NT2/D1 (cell line): ENCODE results near the gene GSTM5.
"Not testable (repeated sequence)": the region's sequence is repeated elsewhere in the genome, so short reads cannot be mapped to it uniquely, and the experiment has no call there.

ENCODE experiments used
- DNase-seq: peaks from one replicate; pipeline ENCODE4 v3.0.0-alpha.2; 2011; ENCODE audit warnings: low read depth, low spot score
- H3K27me3 ChIP-seq: 2 replicates; pipeline ENCODE4 v1.6.0; 2011; ENCODE audit warnings: mild to moderate bottlenecking; ENCODE audit not compliant: insufficient read length, insufficient read depth
- H3K36me3 ChIP-seq: 2 replicates; pipeline ENCODE4 v1.6.1; 2011; ENCODE audit warnings: mild to moderate bottlenecking, low read length, mixed read lengths; ENCODE audit not compliant: insufficient read depth, insufficient read length
- H3K4me1 ChIP-seq: 2 replicates; pipeline ENCODE4 v1.5.1; 2011; ENCODE audit not compliant: insufficient read depth, insufficient read length
- H3K4me3 ChIP-seq: 2 replicates; pipeline ENCODE4 v1.5.1; 2011; ENCODE audit warnings: low read depth; ENCODE audit not compliant: insufficient read length
- H3K9ac ChIP-seq: 2 replicates; pipeline ENCODE4 v1.6.0; 2011; ENCODE audit warnings: low read depth; ENCODE audit not compliant: insufficient read length
- H3K9me3 ChIP-seq: 2 replicates; pipeline ENCODE4 v1.5.1; 2011; ENCODE audit warnings: mild to moderate bottlenecking, low read length; ENCODE audit not compliant: insufficient read depth
- SUZ12 ChIP-seq: IDR thresholded peaks from 2 replicates; pipeline ENCODE4 v1.6.1; 2011; ENCODE audit not compliant: insufficient read length, insufficient read depth; ENCODE audit errors: extremely low read depth
- YY1 ChIP-seq: IDR thresholded peaks from 2 replicates; pipeline ENCODE4 v1.6.1; 2011; ENCODE audit not compliant: insufficient read length, insufficient read depth
- ZNF274 ChIP-seq: IDR thresholded peaks from 2 replicates; pipeline ENCODE4 v1.6.1; 2011; ENCODE audit warnings: mild to moderate bottlenecking, low read depth, low read length

GSTM5 gene

GRCh38 chr1:109711593-109712320, at the start of gene GSTM5:
Gene GSTM5, plus strand, starts transcription at chr1:109712251. Its CDS starts 62 bp downstream, at chr1:109712313.
- not testable (repeated sequence) for H3K9ac ChIP-seq, H3K4me1 ChIP-seq, H3K4me3 ChIP-seq, DNase-seq, H3K27me3 ChIP-seq, H3K36me3 ChIP-seq
- peaks cover 24% of the 10 kb centered on the region; the same call in 1 of the 2 replicates for H3K9me3 ChIP-seq

GRCh38 chr1:109664671-109665070, 47.4 kb upstream of the GSTM5 start:
- Histone ChIP-seq H3K4me1 (peaks cover 4% of the 10 kb centered on the region), H3K27me3 (no peaks in the 10 kb centered on the region), H3K4me3 (no peak overlapping the region), H3K9ac (no peak overlapping the region), H3K9me3 (peaks cover 2% of the 10 kb centered on the region; the same call in 1 of the 2 replicates), H3K36me3 (no peaks in the 10 kb centered on the region)
- no peak for DNase-seq
- no peak for TF ChIP-seq SUZ12
- no peak for TF ChIP-seq ZNF274
- no peak for TF ChIP-seq YY1

DNA sequence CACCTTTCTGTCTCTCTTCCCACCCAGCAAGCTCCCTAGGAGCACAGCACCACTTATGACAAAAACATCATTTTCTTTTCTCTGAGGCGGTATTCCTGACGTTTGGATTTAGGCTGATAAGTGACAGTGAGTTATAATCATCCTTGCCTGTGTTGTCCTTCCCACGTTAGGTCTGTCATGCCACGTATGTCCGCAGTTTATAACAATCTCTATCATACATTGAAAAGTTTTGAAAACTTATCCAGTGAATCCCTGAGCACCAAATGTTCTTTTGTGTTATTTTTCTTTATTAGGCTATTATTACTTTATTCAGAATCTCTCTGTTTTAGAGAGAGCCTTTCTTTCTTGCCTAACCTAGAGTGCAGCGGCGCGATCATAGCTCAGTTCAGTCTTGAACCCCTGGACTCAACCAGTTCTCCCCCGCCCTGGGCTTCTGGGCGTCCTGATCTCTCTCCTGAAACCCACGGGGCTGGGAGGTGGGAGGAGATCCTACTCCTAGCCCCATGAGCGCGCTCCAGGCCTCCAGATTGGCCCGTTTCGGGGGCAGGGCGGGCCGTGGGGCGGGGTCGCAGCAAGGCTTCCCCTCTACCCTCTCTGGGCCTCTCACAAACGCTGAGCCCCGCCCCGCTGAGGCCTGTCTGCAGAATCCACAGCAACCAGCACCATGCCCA, 44.5 kb upstream of the GSTM5 start, which contains the start of gene GSTM2:
Gene GSTM2 (plus strand): TSS at position 606 of the 671 bp plus-strand sequence. CDS start 59 bp downstream, at position 665.
- peak; percentile 76 for DNase-seq
- H3K4me3 ChIP-seq, result peak within 1 kb of the TSS; percentile 51
- H3K36me3 ChIP-seq, result no peaks in the 10 kb centered on the region
- H3K9ac ChIP-seq, result peak within 1 kb of the TSS; percentile 47
- TF ChIP-seq SUZ12 (no peak), YY1 (no peak), ZNF274 (no peak)
- H3K9me3 ChIP-seq, result peaks cover 3% of the 10 kb centered on the region; the same call in 1 of the 2 replicates
- peaks cover 4% of the 10 kb centered on the region for H3K4me1 ChIP-seq
- H3K27me3 ChIP-seq, result no peaks in the 10 kb centered on the region

- no peak for TF ChIP-seq SUZ12
- TF ChIP-seq ZNF274, result no peak
- no peak for TF ChIP-seq YY1
- Histone ChIP-seq H3K9ac (peak overlapping the region; percentile 47), H3K9me3 (peaks cover 3% of the 10 kb centered on the region; the same call in 1 of the 2 replicates), H3K36me3 (no peaks in the 10 kb centered on the region), H3K27me3 (no peaks in the 10 kb centered on the region), H3K4me1 (peaks cover 4% of the 10 kb centered on the region), H3K4me3 (peak overlapping the region; percentile 51)
- no peak for DNase-seq
Measured at GRCh38 chr1:109668123-109668775, 43.8 kb upstream of the GSTM5 start.

GRCh38 chr1:109669246-109669948, 42.7 kb upstream of the GSTM5 start:
- Histone ChIP-seq H3K27me3 (no peaks in the 10 kb centered on the region), H3K4me1 (peaks cover 4% of the 10 kb centered on the region), H3K9me3 (peaks cover 3% of the 10 kb centered on the region; the same call in 1 of the 2 replicates), H3K4me3 (no peak overlapping the region), H3K36me3 (no peaks in the 10 kb centered on the region), H3K9ac (no peak overlapping the region)
- TF ChIP-seq YY1 (no peak), ZNF274 (no peak), SUZ12 (no peak)
- DNase-seq, result no peak

GRCh38 chr1:109669949-109670302, 42.1 kb upstream of the GSTM5 start:
- not testable (repeated sequence) for H3K9ac ChIP-seq, DNase-seq, H3K4me3 ChIP-seq, H3K9me3 ChIP-seq, H3K36me3 ChIP-seq, H3K27me3 ChIP-seq, H3K4me1 ChIP-seq

DNA sequence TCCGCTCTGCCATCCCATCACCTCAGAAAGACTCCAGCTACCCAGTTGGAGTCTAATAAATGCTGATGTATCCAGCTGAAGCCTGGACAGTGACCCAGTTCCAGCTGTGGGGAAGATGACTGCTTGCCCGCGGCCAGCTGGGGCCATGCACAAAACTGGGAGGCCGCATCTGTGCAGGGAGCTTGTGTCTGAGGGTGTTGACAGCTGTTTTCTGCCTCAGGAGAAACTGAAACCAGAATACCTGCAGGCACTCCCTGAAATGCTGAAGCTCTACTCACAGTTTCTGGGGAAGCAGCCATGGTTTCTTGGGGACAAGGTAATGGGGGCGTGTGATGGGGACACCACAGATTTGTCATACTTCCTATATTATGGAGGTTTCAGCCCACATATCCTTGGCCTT, 41.0 kb upstream of the GSTM5 start:
- H3K9me3 ChIP-seq, result peaks cover 3% of the 10 kb centered on the region; the same call in 1 of the 2 replicates
- H3K36me3 ChIP-seq, result no peaks in the 10 kb centered on the region
- H3K9ac ChIP-seq, result no peak overlapping the region
- H3K4me3 ChIP-seq, result no peak overlapping the region
- no peak for DNase-seq
- TF ChIP-seq ZNF274, result no peak
- H3K4me1 ChIP-seq, result peaks cover 4% of the 10 kb centered on the region
- no peaks in the 10 kb centered on the region for H3K27me3 ChIP-seq

- H3K4me1 ChIP-seq, DNase-seq, H3K9me3 ChIP-seq, H3K27me3 ChIP-seq, H3K9ac ChIP-seq, H3K4me3 ChIP-seq, H3K36me3 ChIP-seq: not testable (repeated sequence)
Measured at GRCh38 chr1:109673861-109674260, 38.2 kb upstream of the GSTM5 start.

DNA sequence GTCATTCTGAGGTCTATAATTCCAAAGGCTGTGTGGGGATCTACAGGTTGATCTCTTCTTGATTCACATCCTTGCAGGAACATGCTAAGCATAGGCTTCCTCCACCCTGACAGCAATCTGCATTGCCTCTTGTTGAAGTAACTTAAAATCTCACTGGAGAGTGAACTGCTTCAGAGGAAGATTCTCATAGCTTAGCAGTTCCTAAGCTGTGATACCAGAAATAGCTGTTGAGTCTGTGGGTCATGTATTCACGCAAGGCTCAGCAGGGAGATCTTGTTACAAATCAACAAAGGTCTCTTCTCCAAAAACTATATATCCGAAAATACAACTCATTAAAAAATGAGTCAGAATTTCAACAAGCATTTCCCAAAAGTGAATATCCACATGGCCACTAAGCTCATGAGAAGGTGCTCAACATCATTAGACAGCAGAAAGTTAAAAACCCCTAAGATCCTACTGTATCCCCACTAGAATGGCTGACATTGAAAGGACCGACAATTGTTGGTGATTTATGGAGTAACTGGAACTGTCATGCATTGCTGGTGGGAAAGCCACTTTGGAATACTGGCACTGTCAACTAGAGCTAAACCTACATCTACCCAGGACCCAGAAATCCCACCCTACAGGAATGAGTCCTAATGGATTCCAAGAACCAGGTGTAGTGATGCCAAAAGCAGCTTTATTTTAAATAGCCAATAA, 35.2 kb upstream of the GSTM5 start:
- DNase-seq, H3K4me3 ChIP-seq, H3K4me1 ChIP-seq, H3K9ac ChIP-seq, H3K36me3 ChIP-seq, H3K9me3 ChIP-seq, H3K27me3 ChIP-seq: not testable (repeated sequence)
